ENCODE data around the gene RFTN1. TPM values are rescaled to one million over a fixed set of nuclear protein-coding genes. Genes with fewer than 3 reads are reported as not detected.

The RFTN1 gene
- total RNA-seq, 4 donors from 2014 or later = 32.0 to 187 (median 47.6) TPM

- Histone ChIP-seq H3K27me3 (no peaks in the 10 kb centered on the region), H3K27ac (no peak overlapping the region), H3K4me3 (no peak overlapping the region), H3K9me3 (no peaks in the 10 kb centered on the region), H3K36me3 (no peaks in the 10 kb centered on the region), H3K4me1 (no peaks in the 10 kb centered on the region)
- intact Hi-C loops (cut with DNase I; ENCODE audit: low total_unique reads) = loop anchor here (10.0 kb wide), 1 partner anchor 252 kb away; no protein-coding TSS in a partner anchor
- TF ChIP-seq POLR2A (IDR thresholded peaks at IDR 0.05) (no peak), CTCF (IDR thresholded peaks at IDR 0.05) (no peak)
- DNase-seq = no peak
Measured at GRCh38 chr3:16546186-16547010, 32.9 kb upstream of the RFTN1 start.

GRCh38 chr3:16545413-16546185 lies 32.1 kb upstream of the RFTN1 start:
- H3K9me3 ChIP-seq = no peaks in the 10 kb centered on the region
- no peaks in the 10 kb centered on the region for H3K27me3 ChIP-seq
- no peak for TF ChIP-seq POLR2A (IDR thresholded peaks at IDR 0.05)
- H3K36me3 ChIP-seq = no peaks in the 10 kb centered on the region
- no peak overlapping the region for H3K4me3 ChIP-seq
- intact Hi-C loops (cut with DNase I; ENCODE audit: low total_unique reads) = loop anchor here (10.0 kb wide), 1 partner anchor 251 kb away; no protein-coding TSS in a partner anchor
- H3K27ac ChIP-seq = peak overlapping the region in 1 of 2 donors; percentile 38
- H3K4me1 ChIP-seq = no peaks in the 10 kb centered on the region
- DNase-seq = no peak

DNA sequence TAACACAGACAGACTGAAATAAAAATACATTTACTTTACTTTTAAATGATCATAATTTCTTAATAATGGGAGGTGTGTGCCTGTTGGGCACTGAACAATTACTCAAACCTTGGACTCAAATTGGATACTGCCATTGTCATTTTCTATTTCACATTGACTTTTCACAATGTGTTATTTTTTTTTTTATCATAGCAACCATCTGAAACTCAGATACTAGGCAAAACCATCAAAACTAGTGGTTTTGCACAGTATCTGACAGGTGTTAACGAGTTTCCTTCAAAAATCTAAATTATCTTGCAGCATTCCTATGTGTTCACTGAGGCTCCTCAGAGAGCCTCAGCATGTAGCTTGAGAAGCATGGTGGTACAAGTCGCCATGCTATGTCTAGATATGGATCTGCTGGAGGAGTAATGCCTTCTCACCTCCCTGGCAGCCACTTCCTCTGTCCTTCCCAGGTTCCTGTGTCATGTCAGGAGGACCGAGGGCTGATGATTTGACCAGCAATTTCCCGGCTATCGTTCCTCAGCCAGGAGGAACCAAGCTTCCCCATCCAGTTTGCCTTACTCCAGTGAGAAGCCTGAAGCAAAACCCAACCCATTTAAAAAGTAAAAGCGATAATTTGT lies 29.9 kb upstream of the RFTN1 start:
- Histone ChIP-seq H3K27me3 (no peaks in the 10 kb centered on the region), H3K27ac (no peak overlapping the region), H3K36me3 (no peaks in the 10 kb centered on the region), H3K9me3 (no peaks in the 10 kb centered on the region), H3K4me1 (no peaks in the 10 kb centered on the region), H3K4me3 (no peak overlapping the region)
- no peak for TF ChIP-seq POLR2A (IDR thresholded peaks at IDR 0.05)
- no peak for TF ChIP-seq CTCF (IDR thresholded peaks at IDR 0.05)
- DNase-seq = no peak
- intact Hi-C loops (cut with DNase I; ENCODE audit: low total_unique reads) = loop anchor here (10.0 kb wide), 1 partner anchor 249 kb away; no protein-coding TSS in a partner anchor

- intact Hi-C loops (cut with DNase I; ENCODE audit: low total_unique reads) = no loop called here
- Histone ChIP-seq H3K27ac (no peak overlapping the region), H3K36me3 (no peaks in the 10 kb centered on the region), H3K4me3 (no peak overlapping the region), H3K4me1 (no peaks in the 10 kb centered on the region), H3K9me3 (no peaks in the 10 kb centered on the region), H3K27me3 (no peaks in the 10 kb centered on the region)
- no peak for TF ChIP-seq CTCF (IDR thresholded peaks at IDR 0.05)
- TF ChIP-seq POLR2A (IDR thresholded peaks at IDR 0.05) = no peak
- DNase-seq = no peak
Measured at GRCh38 chr3:16538507-16538906, 25.0 kb upstream of the RFTN1 start.

- H3K4me3 ChIP-seq = no peak overlapping the region
- H3K4me1 ChIP-seq = no peaks in the 10 kb centered on the region
- no peaks in the 10 kb centered on the region for H3K27me3 ChIP-seq
- no peak overlapping the region for H3K27ac ChIP-seq
- no peak for TF ChIP-seq CTCF (IDR thresholded peaks at IDR 0.05)
- TF ChIP-seq POLR2A (IDR thresholded peaks at IDR 0.05) = no peak
- intact Hi-C loops (cut with DNase I; ENCODE audit: low total_unique reads) = no loop called here
- no peaks in the 10 kb centered on the region for H3K9me3 ChIP-seq
- no peak for DNase-seq
- H3K36me3 ChIP-seq = no peaks in the 10 kb centered on the region
Measured at GRCh38 chr3:16536996-16537395, 23.5 kb upstream of the RFTN1 start.

All from uterus (tissue), 4 donors.